ENCODE measurements around the gene CRADD.
"Not testable (repeated sequence)": the region's sequence is repeated elsewhere in the genome, so short reads cannot be mapped to it uniquely, and the experiment has no call there.

Gene CRADD

DNA sequence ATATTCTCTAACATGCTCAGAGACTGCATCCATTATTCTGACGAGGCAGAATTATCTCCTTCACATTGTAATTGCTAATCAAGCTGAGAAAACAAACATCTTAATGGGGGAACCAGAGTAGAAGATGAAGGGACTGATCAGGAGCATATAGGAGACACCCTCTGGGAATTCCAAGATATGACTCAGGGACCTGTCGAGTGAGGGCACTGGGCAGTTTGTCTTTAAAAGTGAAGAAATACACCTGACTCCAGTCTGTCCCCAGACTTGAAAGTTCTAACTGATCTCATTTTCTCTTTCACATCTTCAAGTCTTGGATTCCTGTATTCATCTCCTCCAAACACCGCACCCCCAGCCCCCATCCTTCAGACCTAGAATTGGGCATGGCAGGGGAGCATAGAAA, 244.3 kb downstream of the CRADD start:
- DNase-seq (ENCODE audit: low read depth) = no peak
- H3K4me3 ChIP-seq (replicated peaks; ENCODE audit: low read depth, low read length) = no peak overlapping the region
- TF ChIP-seq, protein P1, sequence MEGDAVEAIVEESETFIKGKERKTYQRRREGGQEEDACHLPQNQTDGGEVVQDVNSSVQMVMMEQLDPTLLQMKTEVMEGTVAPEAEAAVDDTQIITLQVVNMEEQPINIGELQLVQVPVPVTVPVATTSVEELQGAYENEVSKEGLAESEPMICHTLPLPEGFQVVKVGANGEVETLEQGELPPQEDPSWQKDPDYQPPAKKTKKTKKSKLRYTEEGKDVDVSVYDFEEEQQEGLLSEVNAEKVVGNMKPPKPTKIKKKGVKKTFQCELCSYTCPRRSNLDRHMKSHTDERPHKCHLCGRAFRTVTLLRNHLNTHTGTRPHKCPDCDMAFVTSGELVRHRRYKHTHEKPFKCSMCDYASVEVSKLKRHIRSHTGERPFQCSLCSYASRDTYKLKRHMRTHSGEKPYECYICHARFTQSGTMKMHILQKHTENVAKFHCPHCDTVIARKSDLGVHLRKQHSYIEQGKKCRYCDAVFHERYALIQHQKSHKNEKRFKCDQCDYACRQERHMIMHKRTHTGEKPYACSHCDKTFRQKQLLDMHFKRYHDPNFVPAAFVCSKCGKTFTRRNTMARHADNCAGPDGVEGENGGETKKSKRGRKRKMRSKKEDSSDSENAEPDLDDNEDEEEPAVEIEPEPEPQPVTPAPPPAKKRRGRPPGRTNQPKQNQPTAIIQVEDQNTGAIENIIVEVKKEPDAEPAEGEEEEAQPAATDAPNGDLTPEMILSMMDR (IDR thresholded peaks at IDR 0.05; ENCODE audit: low read length, missing control alignments) = no peak

DNA sequence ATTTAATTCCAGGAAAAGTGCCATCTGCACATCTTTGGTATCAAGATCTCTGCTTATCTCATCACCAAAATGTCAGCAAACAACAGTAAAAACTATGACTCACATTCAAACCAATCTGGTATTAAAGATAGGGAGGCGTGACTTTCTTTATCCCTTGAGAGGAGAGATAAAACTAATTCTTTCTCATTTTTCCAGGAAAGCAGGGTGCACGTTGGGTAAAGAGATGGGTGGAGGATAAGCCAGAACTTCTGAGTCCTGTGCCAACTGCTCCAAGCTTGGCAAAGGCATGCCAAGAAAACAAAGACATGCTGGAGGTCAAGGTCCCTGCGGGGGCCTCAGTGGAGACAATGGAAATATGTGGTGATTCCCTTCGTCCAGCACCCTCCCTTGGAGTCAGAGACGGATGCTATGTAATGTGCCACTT, 245.4 kb downstream of the CRADD start:
- H3K4me3 ChIP-seq (replicated peaks; ENCODE audit: low read depth, low read length) = no peak overlapping the region
- DNase-seq (ENCODE audit: low read depth) = no peak
- TF ChIP-seq, protein P1 (IDR thresholded peaks at IDR 0.05; ENCODE audit: low read length, missing control alignments) = no peak

GRCh38 chr12:93924367-93924766, 247.2 kb downstream of the CRADD start:
- DNase-seq (ENCODE audit: low read depth) = no peak
- no peak overlapping the region for H3K4me3 ChIP-seq (replicated peaks; ENCODE audit: low read depth, low read length)
- TF ChIP-seq, protein P1 (IDR thresholded peaks at IDR 0.05; ENCODE audit: low read length, missing control alignments) = no peak

- TF ChIP-seq, protein P1 (IDR thresholded peaks at IDR 0.05; ENCODE audit: low read length, missing control alignments) = no peak
- no peak for DNase-seq (ENCODE audit: low read depth)
- H3K4me3 ChIP-seq (replicated peaks; ENCODE audit: low read depth, low read length) = no peak overlapping the region
These were observed 248.5 kb downstream of the CRADD start for GRCh38 chr12:93925585-93926205.

GRCh38 chr12:93926237-93926636, 249.1 kb downstream of the CRADD start:
- TF ChIP-seq, protein P1 (IDR thresholded peaks at IDR 0.05; ENCODE audit: low read length, missing control alignments) = no peak
- no peak for DNase-seq (ENCODE audit: low read depth)

DNA sequence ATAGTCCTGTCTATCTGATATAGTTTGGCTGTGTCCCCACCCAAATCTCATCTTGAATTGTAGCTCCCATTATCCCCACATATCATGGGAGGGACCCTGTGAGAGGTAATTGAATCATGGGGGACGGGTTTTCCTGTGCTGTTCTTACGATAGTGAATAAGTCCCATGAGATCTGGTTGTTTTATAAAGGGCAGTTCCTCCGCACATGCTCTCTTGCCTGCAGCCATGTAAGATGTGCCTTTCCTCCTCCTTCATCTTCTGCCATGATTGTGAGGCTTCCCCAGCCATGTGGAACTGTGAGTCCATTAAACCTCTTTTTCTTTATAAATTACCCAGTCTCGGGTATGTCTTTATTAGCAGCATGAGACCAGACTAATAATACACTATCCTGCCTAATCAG, 251.9 kb downstream of the CRADD start:
- DNase-seq (ENCODE audit: low read depth); H3K4me3 ChIP-seq (replicated peaks; ENCODE audit: low read depth, low read length): not testable (repeated sequence)

More at GRCh38 chr12:93926237-93926636, 249.1 kb downstream of the CRADD start:
- no peak overlapping the region for H3K4me3 ChIP-seq (replicated peaks; ENCODE audit: low read depth, low read length)

- no peak for DNase-seq (ENCODE audit: low read depth)
- TF ChIP-seq, protein P1 (IDR thresholded peaks at IDR 0.05; ENCODE audit: low read length, missing control alignments) = no peak
- no peak overlapping the region for H3K4me3 ChIP-seq (replicated peaks; ENCODE audit: low read depth, low read length)
These were observed 260.6 kb downstream of the CRADD start for GRCh38 chr12:93937812-93938211.
